CD4-positive, alpha-beta T cell treated with Interferon alpha-2 for 1 hour (primary cell): ENCODE measurements around the gene GMPPB.
"Not testable (repeated sequence)": the region's sequence is repeated elsewhere in the genome, so short reads cannot be mapped to it uniquely, and the experiment has no call there.

ENCODE experiments used
- DNase-seq, 2 donors: peaks; one replicate each; pipeline ENCODE4 v3.0.0-alpha.2; 2020 to 2022

GMPPB gene

DNA sequence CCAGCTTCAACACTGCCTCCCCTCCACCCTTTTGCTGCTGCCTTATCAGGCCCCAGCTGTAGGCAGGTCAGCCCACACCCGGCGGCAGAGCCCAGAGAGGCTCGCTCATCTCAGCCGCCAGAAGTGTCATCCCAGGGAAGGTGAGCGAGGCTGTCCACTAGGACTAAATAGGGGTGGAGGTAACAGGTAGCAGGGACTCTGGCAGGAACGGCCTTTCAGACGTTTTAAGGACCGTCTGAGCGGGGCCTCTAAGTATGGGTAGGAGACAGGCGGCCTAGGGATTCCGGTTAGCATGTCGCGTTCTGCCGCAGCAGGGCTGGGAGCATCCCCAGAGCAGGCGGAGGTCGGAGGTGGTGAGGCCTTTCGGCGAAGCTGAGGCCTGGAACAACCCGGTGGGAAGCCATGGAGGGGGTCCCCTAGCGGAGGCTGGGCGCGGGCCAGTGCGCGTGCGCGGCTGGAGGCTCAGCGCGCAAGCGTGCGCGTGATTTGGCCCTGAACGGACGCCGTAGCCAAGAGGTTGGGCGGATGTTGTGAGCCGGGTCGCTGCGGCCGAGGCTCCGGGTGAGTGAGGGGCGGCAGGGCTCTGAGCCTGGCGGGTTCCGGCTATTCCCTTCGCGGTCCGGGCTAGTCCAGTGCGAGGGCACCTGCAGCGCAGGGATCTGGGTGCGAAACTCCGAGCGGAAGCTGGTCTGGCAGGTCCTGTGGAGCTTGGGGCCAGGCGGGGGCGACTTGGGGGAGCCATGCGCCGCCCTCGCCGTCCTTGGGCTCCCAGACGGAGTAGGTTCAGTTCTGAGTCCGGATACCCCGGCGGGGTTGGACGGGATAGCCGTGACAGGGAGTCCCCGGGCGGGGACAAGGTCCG is 34.5 kb downstream of the GMPPB start, which contains the start of the genes MST1 and RNF123:
Gene MST1 (minus strand): TSS at position 429 of the 862 bp plus-strand sequence. CDS start 783 bp downstream, outside the sequence.
Gene RNF123 (plus strand): TSS at position 512 of the 862 bp plus-strand sequence. CDS start 1,609 bp downstream, outside the sequence.
- peak; percentile 90 to 94 for DNase-seq

- DNase-seq, result not testable (repeated sequence)
Observed at GRCh38 chr3:49688338-49689045, 35.3 kb downstream of the GMPPB start.

GRCh38 chr3:49687424-49687795 is 36.3 kb downstream of the GMPPB start:
- DNase-seq, result not testable (repeated sequence)

GRCh38 chr3:49686769-49687423 is 36.9 kb downstream of the GMPPB start:
- peak; percentile 23 to 57 for DNase-seq

DNA sequence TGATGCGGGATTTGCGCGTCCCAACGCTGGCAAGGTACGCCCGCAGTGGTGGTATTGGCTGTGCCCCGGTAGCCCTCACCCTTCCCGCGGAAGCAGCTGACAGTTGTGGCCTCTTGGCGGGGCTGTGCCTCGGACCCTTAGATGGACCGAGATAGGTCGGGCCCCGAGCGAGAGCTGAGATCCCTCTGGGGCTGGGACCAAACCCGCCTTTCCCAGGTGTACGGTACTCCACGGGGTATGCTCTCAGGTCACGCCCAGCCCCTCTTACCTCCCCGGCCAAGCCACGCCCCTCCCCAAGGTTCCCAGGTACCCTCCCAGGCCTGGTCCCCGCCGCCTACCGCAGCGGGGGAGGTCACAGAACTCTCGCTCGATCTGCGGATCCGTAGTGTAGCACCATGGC is 37.4 kb downstream of the GMPPB start:
- DNase-seq, result peak; percentile 14 to 45

DNA sequence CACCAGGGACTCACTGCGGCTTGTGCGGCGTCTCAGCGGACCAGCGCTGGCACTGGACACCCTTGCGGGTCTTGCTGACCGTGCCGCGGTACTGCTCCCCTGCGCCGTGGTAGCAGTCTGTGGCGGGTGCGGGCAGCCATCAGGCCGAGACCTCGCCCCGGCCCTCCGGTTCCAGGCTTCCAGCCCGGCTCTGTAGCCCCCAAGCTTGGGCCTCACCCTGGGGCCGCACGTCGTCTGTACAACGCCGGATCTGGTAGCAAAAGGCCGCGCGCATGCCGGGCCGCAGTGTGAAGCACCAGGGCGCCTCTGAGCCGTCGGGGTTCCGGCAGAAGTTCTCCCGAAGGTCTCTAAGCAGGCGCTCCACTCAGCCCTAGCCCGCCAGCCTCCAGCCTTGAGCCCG is 37.9 kb downstream of the GMPPB start:
- DNase-seq, result not testable (repeated sequence)

- DNase-seq, result not testable (repeated sequence)
Observed at GRCh38 chr3:49685103-49685502, 38.6 kb downstream of the GMPPB start.

- DNase-seq, result not testable (repeated sequence)
Observed at GRCh38 chr3:49684453-49684852, 39.3 kb downstream of the GMPPB start.

DNA sequence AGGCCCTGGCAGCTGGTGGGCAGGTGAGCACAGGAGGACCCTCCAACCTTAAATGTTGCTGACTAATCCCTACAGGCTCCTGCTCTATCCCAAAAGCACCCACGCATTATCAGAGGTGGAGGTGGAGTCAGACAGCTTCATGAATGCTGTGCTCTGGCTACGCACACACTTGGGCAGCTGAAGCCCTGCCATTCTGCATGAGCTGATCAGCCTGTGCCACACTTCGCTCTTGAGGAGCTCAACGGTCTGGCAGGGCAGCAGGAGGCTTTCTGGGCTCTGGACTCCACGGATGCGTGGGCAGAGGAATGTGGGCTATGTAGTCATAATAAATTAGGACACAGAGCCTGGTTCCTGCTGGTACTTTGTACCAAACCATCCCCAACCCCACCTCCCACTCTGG is 40.6 kb downstream of the GMPPB start:
- no peak for DNase-seq

GRCh38 chr3:49681543-49681942 is 42.2 kb downstream of the GMPPB start:
- no peak for DNase-seq

DNA sequence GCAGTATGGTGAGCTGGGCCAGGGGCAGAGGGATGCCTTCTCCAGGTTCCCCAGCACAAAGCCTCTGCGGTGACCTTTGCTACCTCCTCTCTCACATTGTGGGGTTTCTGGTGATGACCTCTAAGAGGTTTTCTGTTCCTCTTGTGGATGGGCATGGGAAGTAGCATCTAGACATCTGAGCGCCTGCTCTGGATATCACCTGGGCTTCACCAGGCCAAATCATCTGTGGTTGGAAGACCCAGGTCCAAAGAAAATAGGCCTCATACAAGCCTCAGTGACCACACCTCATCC is 42.6 kb downstream of the GMPPB start:
- DNase-seq, result no peak

DNA sequence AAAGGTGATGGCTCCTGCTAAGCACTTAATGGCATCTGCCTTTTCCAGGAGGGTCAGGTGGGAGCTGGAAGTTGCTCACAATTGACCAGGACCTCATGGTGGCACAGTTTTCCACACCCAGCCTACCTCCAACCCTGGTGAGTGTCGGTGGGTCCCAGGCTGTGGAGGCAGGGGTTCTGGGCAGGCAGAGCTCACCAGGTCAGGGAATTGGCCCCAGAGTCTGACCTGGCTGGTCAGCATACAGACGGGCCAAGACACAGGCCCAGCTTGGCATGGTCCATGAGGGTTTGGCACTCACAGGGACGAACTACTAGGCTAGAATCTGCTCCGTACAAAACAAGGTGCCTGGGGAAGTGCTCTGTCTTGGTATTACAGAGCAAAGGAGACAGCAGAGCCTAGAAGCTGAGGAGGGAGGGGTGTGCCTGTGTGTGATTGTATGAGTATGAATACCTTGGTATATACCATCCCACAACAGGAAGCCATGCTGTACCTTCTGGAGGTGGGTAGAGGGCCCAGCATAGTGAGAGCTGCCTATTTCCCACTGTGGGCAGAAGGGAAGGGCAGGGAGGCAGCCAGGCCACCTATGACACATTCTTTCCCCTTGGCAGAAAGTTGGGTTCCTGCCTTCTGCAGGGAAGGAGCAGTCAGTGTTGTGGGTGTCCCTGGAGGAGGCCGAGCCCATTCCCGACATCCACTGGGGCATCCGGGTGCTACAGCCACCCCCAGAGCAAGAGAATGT is 43.1 kb downstream of the GMPPB start:
- no peak for DNase-seq

GRCh38 chr3:49675912-49676311 is 47.8 kb downstream of the GMPPB start:
- no peak for DNase-seq

- DNase-seq, result no peak
Observed at GRCh38 chr3:49674497-49674983, 49.2 kb downstream of the GMPPB start.

- peak; percentile 97 for DNase-seq
Observed at GRCh38 chr3:49673715-49674496, 49.8 kb downstream of the GMPPB start, which contains the start of gene APEH. TSS of gene APEH (plus strand) at chr3:49674351. CDS start at chr3:49674402, 51 bp downstream.

DNA sequence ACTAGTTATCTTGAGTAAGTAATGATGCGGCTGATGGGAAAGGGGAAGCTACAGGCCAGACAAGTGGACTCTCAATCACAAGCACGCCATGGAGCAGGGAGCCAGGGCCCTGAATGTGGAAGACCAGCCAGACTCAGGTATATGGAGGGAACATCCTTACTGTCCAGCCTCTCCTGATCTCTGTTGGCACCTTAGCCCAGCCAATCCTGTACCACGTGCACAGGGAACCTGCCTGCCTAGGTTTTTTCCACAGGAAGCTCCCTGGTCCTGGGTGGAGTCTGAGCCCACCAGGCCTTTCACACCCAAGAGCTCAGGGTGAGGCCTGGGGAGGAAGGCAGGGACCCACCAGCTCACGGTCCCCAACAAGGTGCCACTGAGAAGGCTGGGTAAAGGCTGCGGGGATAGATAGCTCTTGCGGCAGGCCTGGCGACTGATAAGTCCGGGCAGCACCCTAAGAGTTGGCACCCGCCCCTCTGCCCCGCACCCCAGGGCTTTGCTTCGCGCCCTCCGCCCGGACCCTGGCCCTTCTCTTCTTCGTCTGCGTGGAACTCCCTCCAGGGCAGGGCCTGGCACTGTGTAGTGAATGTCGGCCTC is 50.5 kb downstream of the GMPPB start:
- peak in 1 of 2 donors; percentile 3 for DNase-seq

DNA sequence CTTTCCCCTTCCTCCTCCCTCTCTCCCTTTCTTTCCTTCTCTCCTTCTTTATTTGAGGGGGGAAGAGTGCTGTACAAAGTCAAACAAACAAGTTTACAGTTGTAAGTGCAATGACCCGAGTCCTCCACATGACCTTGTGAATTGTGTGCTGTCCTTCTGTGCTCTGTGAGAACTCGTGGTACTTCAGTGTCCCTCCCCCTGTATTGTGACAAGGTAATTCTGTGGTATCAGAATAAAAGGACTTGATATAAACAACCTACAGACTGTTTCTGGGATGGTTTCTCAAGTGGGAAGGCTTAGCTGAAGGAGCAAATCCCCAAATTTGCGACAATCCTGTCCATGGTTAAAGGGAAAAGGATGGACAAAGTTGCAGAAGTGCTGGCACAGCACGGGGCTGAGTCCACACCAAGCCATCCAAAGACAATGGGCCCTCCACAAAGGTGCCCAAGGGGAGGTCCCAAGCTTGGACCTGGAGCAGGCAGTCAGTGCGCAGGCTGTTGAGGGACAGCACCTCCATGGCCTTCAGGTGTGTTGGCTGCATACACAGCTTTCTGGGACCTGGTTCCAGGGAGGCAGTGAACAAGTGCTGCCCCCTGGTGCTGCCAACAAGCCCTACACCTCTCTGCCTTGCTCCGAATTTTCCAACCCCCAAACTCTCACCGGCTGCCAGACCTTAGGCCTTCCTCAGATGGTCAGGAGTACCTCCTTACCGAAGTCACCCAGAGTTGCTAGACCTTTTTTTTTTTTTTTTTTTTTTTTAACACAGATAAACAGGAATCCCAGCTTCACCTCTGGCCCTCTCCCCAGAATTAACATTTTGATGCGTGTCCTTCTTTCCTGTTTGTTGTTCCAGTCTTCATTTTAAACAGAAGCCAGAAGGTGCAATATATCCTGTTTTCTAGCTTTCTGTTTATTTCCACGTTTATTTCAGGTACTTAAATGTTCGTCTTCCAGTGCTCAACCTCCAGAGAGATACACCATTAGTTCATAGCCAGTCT is 52.2 kb downstream of the GMPPB start:
- DNase-seq, result peak; percentile 62 to 80

- DNase-seq, result no peak
Observed at GRCh38 chr3:49670940-49671290, 52.8 kb downstream of the GMPPB start.
